H1 (cell line): ENCODE results near the gene LRRC61. TPM values are rescaled to one million over a fixed set of nuclear protein-coding genes. Genes with fewer than 3 reads are reported as not detected.

Source experiments
- CTCF ChIA-PET: fragments of 300-600 bp; sonication (Branson Sonifier 250); formaldehyde crosslinking; loops from one replicate; lab custom pipeline; 2021; ENCODE audit not compliant: partially characterized antibody; lab: Charles Lee
- POLR2A ChIA-PET: fragments of 300-600 bp; sonication (Branson Sonifier 250); formaldehyde crosslinking; loops from one replicate; lab custom pipeline; 2021; ENCODE audit warnings: inconsistent platforms; ENCODE audit not compliant: partially characterized antibody; lab: Charles Lee
- DNase-seq, 2 experiments: peaks; one replicate each; pipeline versions ENCODE4 v3.0.0 to v3.0.0-alpha.2; 2010 to 2022; ENCODE audit warnings: low spot score in 2 of 2, low read depth in 1 of 2, mixed read lengths in 1 of 2
- FAIRE-seq: peaks from 2 replicates; lab custom pipeline; 2011; peaks lifted over from hg19 to GRCh38; lab: Jason Lieb, UNC
- H2AFZ ChIP-seq: 2 replicates; pipeline ENCODE4 v1.8.1; 2012; ENCODE audit warnings: low read length, inconsistent platforms
- H2AK5ac ChIP-seq: 2 replicates; pipeline ENCODE4 v1.6.1; 2013; ENCODE audit warnings: low read depth, low read length
- H2BK120ac ChIP-seq: replicated peaks from 2 replicates; pipeline ENCODE3; 2013; ENCODE audit warnings: low read depth, low read length, inconsistent platforms
- H2BK12ac ChIP-seq: 2 replicates; pipeline ENCODE4 v1.6.1; 2013; ENCODE audit warnings: low read depth, low read length
- H2BK15ac ChIP-seq: 2 replicates; pipeline ENCODE4 v1.6.1; 2013; ENCODE audit warnings: low read length
- H2BK20ac ChIP-seq: 2 replicates; pipeline ENCODE4 v1.6.1; 2013; ENCODE audit warnings: low read length
- H2BK5ac ChIP-seq: 2 replicates; pipeline ENCODE4 v1.6.1; 2013; ENCODE audit warnings: low read depth, low read length
- H3K14ac ChIP-seq: 2 replicates; pipeline ENCODE4 v1.6.1; 2013; ENCODE audit warnings: inconsistent platforms; ENCODE audit not compliant: insufficient read length
- H3K18ac ChIP-seq: 2 replicates; pipeline ENCODE4 v1.6.1; 2013; ENCODE audit warnings: low read length; ENCODE audit errors: extremely low read depth
- H3K23ac ChIP-seq: 2 replicates; pipeline ENCODE4 v1.6.1; 2013; ENCODE audit warnings: inconsistent platforms; ENCODE audit not compliant: insufficient read length
- H3K23me2 ChIP-seq: 2 replicates; pipeline ENCODE4 v1.6.1; 2013; ENCODE audit warnings: low read depth, low read length
- H3K27ac ChIP-seq: 2 replicates; pipeline ENCODE4 v1.6.1; 2011; ENCODE audit warnings: low read depth, low read length, inconsistent platforms
- H3K27me3 ChIP-seq, 4 experiments: replicated peaks in 1 of 4; 1 replicate in 1 of 4; 2 replicates in 3 of 4; pipeline versions ENCODE4 v1.6.1 to v1.8.1; 2011 to 2013; ENCODE audit warnings: low read length in 3 of 4, mild to moderate bottlenecking in 3 of 4, inconsistent platforms in 2 of 4, mixed read lengths in 2 of 4, moderate library complexity in 1 of 4; ENCODE audit not compliant: control insufficient read depth in 3 of 4, insufficient read depth in 3 of 4; ENCODE audit errors: extremely low read depth in 1 of 4
- H3K36me3 ChIP-seq, 4 experiments: 2 replicates each; pipeline versions ENCODE4 v1.6.1 to v1.8.1; 2011 to 2013; ENCODE audit warnings: mild to moderate bottlenecking in 4 of 4, low read length in 3 of 4, moderate library complexity in 2 of 4, control low read depth in 1 of 4, inconsistent platforms in 1 of 4; ENCODE audit not compliant: insufficient read depth in 4 of 4, control insufficient read depth in 2 of 4
- H3K4ac ChIP-seq: replicated peaks from 2 replicates; pipeline ENCODE3; 2013; ENCODE audit warnings: low read length, low read depth, mixed read lengths, inconsistent platforms; ENCODE audit not compliant: insufficient read length
- H3K4me1 ChIP-seq, 4 experiments: replicated peaks in 1 of 4; 1 replicate in 1 of 4; 2 replicates in 3 of 4; pipeline versions ENCODE4 v1.6.1 to v1.8.1; 2011 to 2013; ENCODE audit warnings: low read length in 3 of 4, inconsistent platforms in 2 of 4, mixed read lengths in 1 of 4; ENCODE audit not compliant: insufficient read depth in 4 of 4, control insufficient read depth in 3 of 4
- H3K4me2 ChIP-seq, 2 experiments: 2 replicates each; pipeline versions ENCODE4 v1.6.1 to v1.8.1; 2011 to 2013; ENCODE audit warnings: low read depth in 2 of 2, low read length in 2 of 2, control low read depth in 1 of 2, inconsistent platforms in 1 of 2, mild to moderate bottlenecking in 1 of 2; ENCODE audit not compliant: insufficient read depth in 1 of 2
- H3K4me3 ChIP-seq, 4 experiments: fragments of 200-600, 300-600 bp in 1 of 4; sonication (generic), shearing (Covaris generic), sonication (Bioruptor Twin) in 1 of 4; 2 replicates each; pipeline versions ENCODE4 v1.5.1 to v1.8.1; 2011 to 2016; ENCODE audit warnings: low read length in 4 of 4, low read depth in 3 of 4, control low read depth in 2 of 4, inconsistent platforms in 2 of 4, mild to moderate bottlenecking in 2 of 4, mixed read lengths in 1 of 4, moderate library complexity in 1 of 4; ENCODE audit not compliant: insufficient read depth in 2 of 4; ENCODE audit errors: extremely low read depth in 1 of 4
- H3K56ac ChIP-seq: replicated peaks from 2 replicates; pipeline ENCODE3; 2013; ENCODE audit warnings: low read depth, mild to moderate bottlenecking, mixed read lengths, low read length, inconsistent platforms; ENCODE audit not compliant: insufficient read length
- H3K79me1 ChIP-seq: 2 replicates; pipeline ENCODE4 v1.6.1; 2013; ENCODE audit warnings: low read depth, low read length, control low read depth
- H3K79me2 ChIP-seq, 2 experiments: 2 replicates each; pipeline versions ENCODE4 v1.6.1 to v1.8.1; 2012 to 2013; ENCODE audit warnings: low read length in 2 of 2, mild to moderate bottlenecking in 2 of 2, inconsistent platforms in 1 of 2; ENCODE audit not compliant: insufficient read depth in 2 of 2, control insufficient read depth in 1 of 2
- H3K9ac ChIP-seq, 4 experiments: replicated peaks in 1 of 4; 1 replicate in 1 of 4; 2 replicates in 3 of 4; pipeline versions ENCODE4 v1.6.1 to v1.8.1; 2011 to 2013; ENCODE audit warnings: low read depth in 3 of 4, low read length in 3 of 4, control low read depth in 2 of 4, mild to moderate bottlenecking in 2 of 4, moderate library complexity in 2 of 4, inconsistent platforms in 1 of 4; ENCODE audit errors: extremely low read depth in 1 of 4
- H3K9me3 ChIP-seq, 2 experiments: 2 replicates each; pipeline versions ENCODE4 v1.6.1 to v1.8.1; 2012 to 2013; ENCODE audit warnings: mild to moderate bottlenecking in 2 of 2, moderate library complexity in 2 of 2, control low read depth in 1 of 2, inconsistent platforms in 1 of 2, low read depth in 1 of 2, low read length in 1 of 2, mixed read lengths in 1 of 2; ENCODE audit not compliant: insufficient read depth in 2 of 2
- H4K20me1 ChIP-seq, 2 experiments: replicated peaks in 1 of 2; 2 replicates each; pipeline versions ENCODE3 to v1.8.1; 2011 to 2013; ENCODE audit warnings: inconsistent platforms in 2 of 2, low read length in 2 of 2, mild to moderate bottlenecking in 1 of 2; ENCODE audit not compliant: insufficient read depth in 2 of 2, control insufficient read depth in 1 of 2
- H4K5ac ChIP-seq: 2 replicates; pipeline ENCODE4 v1.6.1; 2013; ENCODE audit warnings: low read length, low read depth, mixed read lengths, inconsistent platforms; ENCODE audit not compliant: insufficient read length
- H4K8ac ChIP-seq: 2 replicates; pipeline ENCODE4 v1.8.0; 2013; ENCODE audit warnings: mild to moderate bottlenecking, moderate library complexity, low read length, inconsistent platforms; ENCODE audit not compliant: insufficient read depth; ENCODE audit errors: extremely low read depth
- H4K91ac ChIP-seq: replicated peaks from 2 replicates; pipeline ENCODE3; 2013; ENCODE audit warnings: low read length, mixed read lengths, inconsistent platforms; ENCODE audit not compliant: insufficient read length
- CREB1 ChIP-seq: IDR thresholded peaks from 2 replicates; pipeline ENCODE4 v1.6.1; 2012; ENCODE audit warnings: inconsistent platforms
- EZH2 ChIP-seq: fragments of 200-600 bp; sonication (generic); IDR thresholded peaks from 2 replicates; pipeline ENCODE4 v1.7.1; 2012; ENCODE audit warnings: low read depth, mild to moderate bottlenecking, moderate library complexity, low read length, inconsistent platforms; ENCODE audit not compliant: severe bottlenecking
- HDAC6 ChIP-seq: IDR thresholded peaks from one replicate; pipeline ENCODE4 v1.7.1; 2012; ENCODE audit warnings: low read depth, mild to moderate bottlenecking, inconsistent platforms, low read length, moderate library complexity
- MAFK ChIP-seq: IDR thresholded peaks from 2 replicates; pipeline ENCODE4 v1.6.1; 2012; ENCODE audit warnings: low read depth, mild to moderate bottlenecking, improper control_type of control experiment, low read length
- POU5F1 ChIP-seq: IDR thresholded peaks from 2 replicates; pipeline ENCODE4 v1.6.1; 2011; ENCODE audit warnings: low read depth, mild to moderate bottlenecking, low read length, moderate library complexity
- RNF2 ChIP-seq: fragments of 200-900, 300-1000 bp; sonication (generic); IDR thresholded peaks from 2 replicates; pipeline ENCODE4 v1.7.1; 2016; ENCODE audit warnings: borderline replicate concordance, low read depth, mild to moderate bottlenecking, antibody characterized with exemption, low read length; ENCODE audit not compliant: poor library complexity, severe bottlenecking; ENCODE audit errors: missing control alignments
- SAP30 ChIP-seq: fragments of 300-600 bp; sonication (generic); IDR thresholded peaks from 2 replicates; pipeline ENCODE4 v1.7.1; 2012; ENCODE audit warnings: low read length, moderate library complexity, mild to moderate bottlenecking, inconsistent platforms; ENCODE audit not compliant: insufficient read depth, insufficient replicate concordance
- SIN3A ChIP-seq, 2 experiments: IDR thresholded peaks in 1 of 2; conservative IDR thresholded peaks in 1 of 2; 2 replicates each; pipeline ENCODE4 v1.6.1; 2011 to 2012; ENCODE audit warnings: low read length in 2 of 2, improper control_type of control experiment in 1 of 2, low read depth in 1 of 2, mild to moderate bottlenecking in 1 of 2
- SUZ12 ChIP-seq: fragments of 200-600 bp; sonication (generic); IDR thresholded peaks from 2 replicates; pipeline ENCODE4 v1.6.1; 2012; ENCODE audit warnings: mild to moderate bottlenecking, inconsistent platforms, low read length, moderate library complexity, mixed read lengths
- TBP ChIP-seq: IDR thresholded peaks from 2 replicates; pipeline ENCODE4 v1.6.1; 2011; ENCODE audit warnings: low read depth, low read length, improper control_type of control experiment
- TCF12 ChIP-seq: IDR thresholded peaks from 2 replicates; pipeline ENCODE4 v1.6.1; 2011; ENCODE audit warnings: low read depth, mild to moderate bottlenecking, low read length
- TEAD4 ChIP-seq: IDR thresholded peaks from 2 replicates; pipeline ENCODE4 v1.6.1; 2012; ENCODE audit warnings: low read depth, low read length, inconsistent platforms, mixed read lengths
- WGBS, 2 experiments: shearing (Covaris generic) in 1 of 2; methylation state at CpG; one replicate each; pipeline versions ENCODE4 v1.1.6 to v1.1.7; 2013 to 2015; ENCODE audit warnings: low lambda C conversion rate in 2 of 2, mixed read lengths in 2 of 2, inconsistent platforms in 1 of 2, low coverage in 1 of 2, missing lambda C conversion rate in 1 of 2; ENCODE audit not compliant: insufficient replicate concordance in 2 of 2, insufficient coverage in 1 of 2, insufficient read length in 1 of 2; ENCODE audit errors: extremely low coverage in 1 of 2, missing lambda C conversion rate in 1 of 2; 5-methylcytosine and 5-hydroxymethylcytosine counted together
- polyA plus RNA-seq, 7 experiments: library from polyadenylated mRNA; depleted of rRNA in 3 of 7; stranded (reverse) in 5 of 7; unstranded in 2 of 7; fragments of >200 nt in 5 of 7; fragments of 200-250 nt in 2 of 7; gene quantifications; 1 replicate in 5 of 7; 2 replicates in 1 of 7; 4 replicates in 1 of 7; pipeline versions ENCODE4 v1.2.1 to v1.2.3, GENCODE V29; 2011 to 2013; ENCODE audit warnings: missing spikeins in 2 of 7, mixed read lengths in 2 of 7
- total RNA-seq: library from RNA; stranded (reverse); fragmentation: NEBNext Ultra II Directional; extraction: Animal tissue kit (Norgen Biotek cat#: 25700); gene quantifications from 2 replicates; pipeline ENCODE4 v1.2.1, GENCODE V29; 2021

LRRC61 gene
- total and polyA plus RNA-seq, 2 of the 8 experiments (the other 6 are each of a cell fraction or from before 2014, with no cell fraction given) = 0.73 to 44.8 TPM

GRCh38 chr7:150359622-150360362, 36.6 kb downstream of the LRRC61 start:
- Histone ChIP-seq H4K5ac (no peak overlapping the region), H3K4me3 (no peak overlapping the region), H3K4ac (no peak overlapping the region), H2BK120ac (peak overlapping the region; percentile 22), H3K4me2 (no peak overlapping the region), H2AK5ac (peak overlapping the region; percentile 94), H3K36me3 (no peaks in the 10 kb centered on the region), H3K27ac (no peak overlapping the region), H3K4me1 (peaks cover 12 to 18% (median 16%) of the 10 kb centered on the region in 4 experiments), H3K14ac (no peak overlapping the region), H3K27me3 (no peaks in the 10 kb centered on the region; a peak in 1 of 7 replicates), H3K56ac (peak overlapping the region; percentile 97), H2BK5ac (no peak overlapping the region), H3K9me3 (no peaks in the 10 kb centered on the region), H3K23ac (no peak overlapping the region), H2BK12ac (peak overlapping the region; percentile 89), H4K91ac (peak overlapping the region; percentile 61), H2BK15ac (peak overlapping the region; percentile 98; the same call in 1 of the 2 replicates), H4K8ac (peak overlapping the region; percentile 78; the same call in 1 of the 2 replicates), H3K18ac (no peak overlapping the region), H4K20me1 (peaks cover 0 to 5% of the 10 kb centered on the region in 2 experiments), H3K9ac (no peak overlapping the region; a peak in 1 of 7 replicates), H2AFZ (no peak overlapping the region), H3K23me2 (peaks cover 13% of the 10 kb centered on the region; the same call in 1 of the 2 replicates), H2BK20ac (peak overlapping the region; percentile 88; the same call in 1 of the 2 replicates), H3K79me1 (no peaks in the 10 kb centered on the region; the same call in 1 of the 2 replicates), H3K79me2 (no peaks in the 10 kb centered on the region)
- no peak for DNase-seq
- ChIA-PET CTCF (interaction anchor here (1.7 kb wide), 1 partner anchor 20 kb away, joined by 5 read pairs; no protein-coding TSS in a partner anchor), POLR2A (interaction anchor here (3.8 kb wide), 1 partner anchor 13 kb away, joined by 43 read pairs; no protein-coding TSS in a partner anchor)
- 84 to 100% methylated on average over 1 to 2 of the region's 2 CpGs for WGBS, 2 experiments
- no peak for FAIRE-seq
- TF ChIP-seq TBP (no peak), MAFK (no peak), SIN3A (conservative IDR thresholded peaks at IDR 0.05 in 1 of 2, IDR thresholded peaks at IDR 0.05 in 1 of 2; ENCODE audit: low read depth in 1 of 2, low read length in 2 of 2) (no peak), SAP30 (no peak), POU5F1 (no peak), HDAC6 (no peak), EZH2 (no peak), CREB1 (no peak), RNF2 (no peak), SUZ12 (no peak), TCF12 (no peak), TEAD4 (no peak)
